EH (cell line): Measurements from ENCODE around the gene PROSER2.
A peak's percentile ranks its signal among the peaks of the same experiment; 100 is the strongest.
"Not testable (repeated sequence)": the region's sequence is repeated elsewhere in the genome, so short reads cannot be mapped to it uniquely, and the experiment has no call there.

Source experiments
- DNase-seq: peaks from one replicate; pipeline ENCODE4 v3.0.0-alpha.2; 2015; ENCODE audit warnings: low read depth

The PROSER2 gene

DNA sequence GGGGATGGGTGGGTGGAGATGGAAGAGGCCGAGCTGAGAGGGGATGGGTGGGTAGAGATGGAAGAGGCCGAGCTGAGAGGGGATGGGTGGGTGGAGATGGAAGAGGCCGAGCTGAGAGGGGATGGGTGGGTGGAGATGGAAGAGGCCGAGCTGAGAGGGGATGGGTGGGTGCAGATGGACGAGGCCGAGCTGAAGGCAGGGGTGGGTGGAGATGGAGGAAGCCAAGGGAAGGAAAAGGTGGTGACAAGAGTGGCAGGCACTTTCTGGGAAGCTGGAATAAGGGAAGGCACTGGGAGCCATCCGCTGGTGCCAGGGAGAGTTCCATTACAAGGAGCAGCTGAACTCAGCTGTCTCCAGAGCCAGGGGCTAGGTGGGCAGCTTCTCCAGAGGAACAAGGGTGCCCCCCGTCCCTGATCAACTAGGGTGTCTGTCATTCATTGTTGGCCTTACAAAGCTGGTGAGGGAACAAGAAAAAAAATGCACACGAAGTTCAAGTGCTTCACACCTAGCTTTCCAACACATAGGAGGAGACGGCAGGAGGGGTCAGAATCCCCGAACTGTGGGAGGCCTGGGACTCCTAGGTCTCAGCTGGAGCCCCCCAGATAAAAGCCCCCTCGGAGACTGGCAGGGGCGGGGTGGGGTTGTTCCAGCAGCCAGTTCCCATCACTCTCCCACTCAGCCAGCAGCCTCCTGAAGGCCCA lies 62.4 kb downstream of the PROSER2 start:
- no peak for DNase-seq

DNA sequence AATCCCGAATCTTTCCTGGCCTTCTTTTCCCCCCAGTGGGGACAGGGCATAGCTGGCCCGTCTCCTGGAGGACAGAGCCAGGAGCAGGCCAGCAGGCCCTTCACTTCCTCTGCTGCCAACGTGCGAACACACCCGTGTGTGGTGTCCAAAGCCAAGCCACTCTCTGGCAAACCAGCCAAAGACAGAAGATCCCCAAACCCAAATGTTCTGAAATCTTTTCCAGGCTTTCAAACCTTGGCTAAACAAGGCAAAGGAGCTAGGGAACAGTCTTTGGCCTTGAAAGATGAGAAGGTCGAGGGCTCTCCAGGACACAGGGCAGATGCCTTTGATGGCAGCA lies 63.0 kb downstream of the PROSER2 start:
- DNase-seq = no peak

DNA sequence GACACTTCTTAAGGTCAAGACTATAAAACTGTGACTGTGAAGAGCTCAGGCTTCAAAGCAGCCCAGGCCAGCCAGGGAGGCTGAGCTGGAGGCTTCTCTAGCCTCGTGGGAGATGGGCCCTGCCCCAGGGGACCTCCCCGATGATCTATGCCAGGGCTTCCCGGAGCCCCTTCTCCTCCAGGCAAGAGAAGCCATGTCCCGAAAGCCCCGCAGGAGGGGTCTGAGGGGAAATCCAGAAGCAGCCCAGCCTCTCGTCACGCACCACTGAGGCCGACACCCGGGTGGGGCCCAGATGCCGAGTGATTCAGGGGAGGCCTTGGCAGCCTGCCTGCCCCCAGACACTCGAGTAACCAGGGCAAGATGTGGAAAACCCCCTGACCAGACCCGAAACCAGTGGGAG lies 63.7 kb downstream of the PROSER2 start:
- no peak for DNase-seq

DNA sequence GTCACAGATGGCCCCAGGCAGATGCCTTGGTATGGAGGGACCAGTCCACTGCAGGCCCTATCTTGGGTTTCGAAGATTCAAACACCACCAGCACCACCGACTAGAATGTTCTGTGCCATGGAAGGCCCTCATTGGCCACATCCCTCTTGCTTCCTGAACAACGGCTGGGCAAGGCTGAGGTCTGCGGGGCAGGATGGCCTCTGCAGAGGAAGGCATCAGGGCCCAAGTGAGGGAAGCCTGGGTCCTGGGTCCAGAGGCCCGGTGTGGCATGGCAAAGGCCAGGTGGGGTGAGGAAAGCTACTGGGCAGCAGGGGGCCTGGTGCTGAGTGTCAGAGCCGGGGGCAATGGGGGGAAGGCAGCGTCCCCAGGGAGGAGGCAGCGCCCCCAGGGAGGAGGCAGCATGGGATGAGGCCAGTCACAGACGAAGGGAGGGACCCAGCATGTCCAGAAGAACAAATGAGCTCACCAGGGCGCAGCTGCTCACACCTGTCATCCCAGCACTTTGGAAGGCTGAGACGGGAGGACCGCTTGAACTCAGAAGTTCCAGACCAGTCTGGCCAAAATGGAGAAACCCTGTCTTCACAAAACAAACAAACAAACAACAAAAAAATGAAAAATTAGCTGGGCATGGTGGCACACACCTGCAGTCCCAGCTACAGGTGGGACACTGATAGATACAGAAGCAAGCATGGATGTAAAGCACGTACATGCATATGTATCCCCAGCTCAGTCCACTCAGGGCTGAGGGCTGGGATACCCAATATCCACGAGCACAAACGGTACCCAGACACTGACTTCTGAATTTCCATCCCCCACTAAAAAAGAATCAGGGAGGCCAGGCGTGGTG lies 64.4 kb downstream of the PROSER2 start:
- DNase-seq = no peak

DNA sequence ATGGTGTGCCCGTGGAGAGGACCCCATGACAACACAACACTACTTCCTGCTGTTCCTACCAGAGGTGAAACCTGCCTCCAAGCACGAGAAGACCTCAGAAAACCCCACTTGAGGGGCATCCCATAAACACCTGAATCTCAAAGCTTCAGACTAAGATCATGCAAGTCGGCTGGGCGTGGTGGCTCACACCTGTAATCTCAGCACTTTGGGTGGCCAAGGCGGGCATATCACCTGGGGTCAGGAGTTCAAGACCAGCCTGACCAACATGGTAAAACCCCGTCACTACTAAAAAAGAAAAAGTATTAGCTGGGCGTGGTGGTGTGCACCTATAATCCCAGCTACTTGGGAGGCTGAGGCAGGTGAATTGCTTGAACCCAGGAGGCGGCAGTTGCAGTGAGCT lies 66.1 kb downstream of the PROSER2 start:
- DNase-seq = not testable (repeated sequence)

DNA sequence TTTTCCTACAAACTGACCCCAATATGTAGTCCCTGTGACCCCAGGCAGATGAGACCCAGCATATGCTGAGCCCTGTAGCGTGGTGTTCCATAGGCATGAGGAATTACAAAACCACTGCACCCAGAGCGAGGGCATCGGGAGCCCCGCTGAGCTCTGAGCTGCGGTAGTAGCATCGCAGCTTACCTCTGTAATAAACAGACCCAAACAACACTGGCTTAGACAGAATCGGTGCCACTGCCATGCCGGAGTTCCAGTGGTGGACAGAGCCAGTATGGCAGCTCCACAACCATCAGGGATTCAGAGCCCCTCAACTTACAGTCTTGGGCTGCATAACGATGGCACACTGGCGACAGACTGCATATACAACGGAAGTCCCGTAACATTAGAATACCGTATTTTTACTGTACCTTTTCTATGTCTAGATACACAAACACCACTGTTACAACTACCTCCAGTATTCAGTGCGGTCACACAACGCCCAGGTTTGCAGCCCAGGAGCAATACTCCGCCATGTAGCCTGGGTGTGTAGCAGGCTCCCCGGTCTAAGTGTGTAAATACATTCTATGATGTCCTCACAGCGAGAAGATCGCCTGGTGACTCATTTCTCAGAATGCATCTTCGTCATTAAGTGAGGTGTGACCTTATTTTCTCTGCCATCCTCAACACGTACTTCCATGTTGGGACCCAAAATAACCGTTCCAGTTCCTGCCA lies 68.8 kb downstream of the PROSER2 start:
- no peak for DNase-seq

DNA sequence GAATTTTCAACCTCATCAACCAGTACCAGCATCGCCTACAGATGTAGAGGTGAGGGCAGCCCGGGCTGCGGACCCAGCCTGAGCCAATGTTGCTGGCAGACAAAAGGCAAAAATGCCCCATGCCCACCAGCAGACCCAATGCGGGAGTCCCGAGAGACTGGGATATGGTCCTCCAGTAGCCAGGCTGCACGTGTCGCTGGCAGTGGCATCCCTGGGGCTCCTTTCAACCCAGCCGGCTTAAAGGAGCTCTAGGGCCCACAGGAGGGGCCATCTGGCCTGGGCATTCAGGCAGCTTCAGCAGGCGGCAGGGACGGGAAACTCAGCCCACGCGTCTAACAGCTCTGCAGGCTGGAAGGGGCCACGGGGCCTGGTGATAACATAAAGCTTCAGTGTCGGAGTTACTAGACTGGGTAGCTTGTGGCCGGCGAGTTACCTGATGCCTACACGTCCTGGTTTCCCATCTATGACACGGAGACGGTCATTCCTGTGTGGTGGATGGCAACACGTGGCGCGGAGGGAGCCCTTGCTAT lies 70.7 kb downstream of the PROSER2 start:
- DNase-seq = no peak

DNA sequence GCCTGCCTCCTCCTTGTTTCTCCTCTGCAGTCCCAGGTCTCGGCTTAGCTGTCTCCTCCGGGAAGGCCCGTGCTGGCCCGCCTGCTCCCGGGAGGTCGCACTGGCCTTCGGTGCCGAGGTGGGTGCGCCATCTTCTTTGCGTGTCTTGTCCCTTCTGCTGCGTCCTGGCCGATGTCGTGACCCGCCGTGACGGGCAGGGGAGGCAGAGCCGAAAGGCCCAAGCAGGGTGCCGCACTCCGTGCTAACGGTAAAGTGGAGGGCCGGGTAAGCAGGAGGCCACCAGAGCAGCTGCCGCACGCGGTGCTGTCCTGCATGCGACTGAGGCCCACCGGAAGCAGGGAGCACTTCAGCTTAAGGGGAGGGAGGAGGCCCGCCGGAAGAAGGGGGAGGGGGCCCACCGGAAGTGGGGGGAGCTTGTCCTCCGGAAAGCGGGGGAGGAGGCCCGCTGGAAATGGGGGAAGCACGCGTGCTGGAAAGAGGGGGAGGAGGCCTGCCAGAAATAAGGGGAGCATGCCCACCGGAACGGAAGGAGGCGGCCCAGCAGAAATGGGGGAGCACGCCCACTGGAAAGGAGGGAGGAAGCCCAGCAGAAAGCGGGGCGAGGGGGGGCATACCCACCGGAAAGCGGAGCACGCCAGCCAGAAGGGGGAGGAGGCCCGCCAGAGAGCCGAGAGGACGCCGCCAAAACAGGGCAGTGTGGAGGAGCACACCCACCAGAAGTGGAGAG lies 71.4 kb downstream of the PROSER2 start:
- DNase-seq = no peak

DNA sequence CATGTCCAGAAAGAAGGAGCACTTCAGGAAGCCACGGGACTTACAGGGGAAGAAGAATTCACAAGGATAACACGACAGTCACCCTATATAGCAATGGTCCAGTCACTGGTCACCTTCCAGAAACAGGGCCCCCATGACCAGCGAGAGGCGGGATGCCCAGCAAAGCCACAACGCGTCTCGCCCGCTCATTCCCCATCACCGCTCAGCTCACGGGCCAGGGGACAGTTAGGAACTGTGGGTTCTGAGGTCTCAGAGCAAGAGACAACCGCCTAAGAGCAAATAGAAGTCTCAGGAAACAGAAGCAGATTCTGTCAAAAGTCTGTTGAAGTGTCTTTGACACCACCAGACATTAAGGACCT lies 71.9 kb downstream of the PROSER2 start:
- DNase-seq = no peak

DNA sequence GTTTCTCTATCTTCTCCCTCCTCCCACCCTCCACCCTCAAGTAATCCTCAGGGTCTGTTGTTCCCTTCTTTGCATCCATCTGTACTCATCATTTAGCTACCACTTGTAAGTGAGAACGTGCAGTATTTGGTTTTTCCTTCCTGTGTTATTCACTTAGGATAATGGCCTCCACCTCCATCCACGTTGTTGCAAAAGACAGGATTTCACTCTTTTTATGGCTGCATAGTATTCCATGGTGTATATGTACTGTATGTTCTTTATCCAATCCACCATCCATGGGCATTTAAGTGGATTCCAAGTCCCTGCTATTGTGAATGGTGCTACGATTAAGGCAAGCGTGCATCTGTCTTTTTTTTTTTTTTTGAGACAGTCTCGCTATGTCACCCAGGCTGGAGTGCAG lies 72.4 kb downstream of the PROSER2 start:
- DNase-seq = no peak

DNA sequence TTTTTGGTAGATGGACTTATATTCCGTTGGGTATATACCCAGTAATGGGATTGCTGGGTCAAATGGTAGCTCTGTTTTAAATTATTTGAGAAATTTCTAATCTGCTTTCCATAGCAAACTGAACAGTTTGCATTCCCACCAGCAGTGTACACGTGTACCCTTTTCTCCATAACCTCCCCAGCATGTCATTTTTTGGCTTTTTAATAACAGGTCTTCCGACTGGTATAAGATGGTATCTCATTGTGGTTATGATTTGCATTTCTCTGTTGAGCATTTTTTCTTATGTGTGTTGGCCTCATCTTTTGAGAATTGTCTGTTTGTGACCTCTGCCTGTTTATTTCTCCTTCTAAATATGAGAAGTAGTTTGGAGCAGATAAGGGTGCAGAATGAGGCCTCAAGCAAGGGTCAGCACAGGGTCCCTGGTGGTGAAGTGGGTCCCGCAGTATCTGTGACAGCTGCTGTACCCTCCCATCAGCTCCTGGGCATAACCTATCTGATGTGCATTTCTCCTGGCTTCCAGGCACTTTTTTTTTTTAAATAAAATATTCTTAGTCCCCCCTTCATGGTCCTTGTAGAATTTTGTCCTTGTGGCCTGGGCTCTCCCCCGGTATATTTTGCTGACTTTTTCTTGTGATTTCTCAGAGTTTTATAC lies 73.5 kb downstream of the PROSER2 start:
- no peak for DNase-seq

DNA sequence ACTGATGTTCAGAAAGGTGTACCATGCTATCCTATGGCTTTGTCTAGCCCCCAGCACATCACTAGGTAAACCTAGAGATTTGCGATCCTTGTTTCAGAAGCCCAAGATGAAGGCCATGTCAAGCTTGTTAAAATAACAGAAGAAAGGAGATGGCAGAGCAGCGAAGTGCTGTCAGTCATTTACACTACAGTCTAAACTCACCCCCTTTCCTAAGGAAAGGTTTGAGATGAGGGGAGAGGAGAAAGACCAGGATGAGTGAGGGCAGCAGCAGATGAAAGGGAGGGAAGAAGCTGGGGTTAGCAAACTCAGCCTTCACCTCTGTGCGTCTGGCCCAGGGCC lies 74.8 kb downstream of the PROSER2 start:
- DNase-seq = no peak

DNA sequence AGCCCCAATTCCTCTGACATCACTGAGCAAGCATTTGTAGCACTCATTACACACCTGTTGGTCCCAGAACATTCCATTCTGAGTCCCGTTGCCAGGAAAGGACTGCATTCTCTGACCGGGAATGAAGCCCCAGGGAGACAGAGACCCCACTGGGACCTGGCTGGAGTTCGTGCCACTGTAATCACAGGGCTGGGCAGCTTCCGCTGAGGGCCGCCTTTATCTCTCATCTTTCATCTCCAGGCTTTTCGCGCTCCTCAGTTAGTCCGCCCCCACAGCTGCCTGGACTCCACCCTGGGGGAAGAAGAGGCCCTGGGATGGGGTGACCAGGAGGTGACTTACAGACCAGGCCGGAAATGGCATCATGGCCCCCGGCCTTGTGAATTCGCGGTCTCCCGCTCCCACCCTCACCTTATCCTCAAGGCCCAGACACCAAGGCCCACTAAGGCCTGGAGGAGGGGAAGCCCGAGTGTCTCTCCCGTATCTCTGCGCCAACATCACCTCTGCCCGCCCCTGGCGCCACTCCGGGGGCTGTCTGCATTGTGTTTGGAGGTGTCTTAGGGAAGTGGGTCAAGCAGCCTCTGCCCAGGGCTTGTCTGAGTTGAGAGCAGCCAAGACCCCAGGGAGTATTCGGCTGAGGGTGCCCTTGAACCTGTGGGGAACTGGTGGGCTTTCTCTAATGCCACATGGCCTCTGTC lies 75.4 kb downstream of the PROSER2 start:
- DNase-seq = no peak

DNA sequence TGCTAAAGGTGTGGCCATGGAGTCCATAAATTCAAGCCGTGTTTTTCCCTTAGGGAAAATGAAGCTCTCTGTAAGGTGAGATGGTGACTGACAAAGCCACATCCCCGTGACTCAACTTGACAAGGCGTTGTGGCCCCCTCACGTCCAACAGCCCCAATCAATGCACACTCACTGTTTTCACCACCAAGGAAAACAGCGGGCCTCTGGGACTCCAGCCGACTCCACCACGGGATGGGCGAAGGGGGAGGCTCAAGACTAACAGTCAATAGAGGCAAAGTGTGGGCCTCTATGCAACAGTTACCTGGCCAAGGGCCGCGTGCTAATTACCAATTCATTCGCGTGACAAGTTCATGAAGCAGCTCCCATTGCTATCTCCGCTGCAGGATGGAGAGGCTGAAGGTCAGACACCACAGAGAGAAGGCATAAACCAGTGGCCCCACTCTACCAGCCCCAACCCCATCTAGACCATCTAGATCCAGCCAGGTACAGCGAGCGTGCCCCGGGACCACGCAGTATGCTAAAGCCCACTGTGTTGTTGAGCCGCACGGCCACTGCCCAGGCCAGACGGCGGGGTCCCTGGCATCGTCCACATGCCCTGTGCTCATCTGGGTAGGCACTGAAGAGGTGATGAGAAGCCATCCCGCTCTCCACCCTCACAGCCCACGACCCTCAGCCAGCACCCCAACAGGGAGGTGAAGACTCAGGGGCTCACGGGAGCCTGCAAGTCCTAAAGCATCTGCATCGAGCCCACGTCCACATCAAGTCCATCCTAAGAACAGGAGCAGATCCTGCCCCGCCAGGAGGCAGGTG lies 76.1 kb downstream of the PROSER2 start:
- DNase-seq = no peak

DNA sequence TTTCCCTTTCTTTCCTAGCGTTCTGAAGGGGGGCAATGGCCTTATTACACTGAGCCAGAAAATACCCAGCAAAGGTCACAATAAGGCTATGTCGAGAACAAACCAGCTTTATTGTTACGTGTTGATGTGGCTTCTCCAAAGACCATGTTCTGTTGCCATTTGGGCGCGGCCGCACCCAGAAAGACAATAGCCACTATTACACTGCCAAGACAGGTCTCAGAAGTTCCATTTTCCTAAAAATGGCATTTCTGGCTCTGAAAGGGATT lies 77.8 kb downstream of the PROSER2 start:
- no peak for DNase-seq

DNA sequence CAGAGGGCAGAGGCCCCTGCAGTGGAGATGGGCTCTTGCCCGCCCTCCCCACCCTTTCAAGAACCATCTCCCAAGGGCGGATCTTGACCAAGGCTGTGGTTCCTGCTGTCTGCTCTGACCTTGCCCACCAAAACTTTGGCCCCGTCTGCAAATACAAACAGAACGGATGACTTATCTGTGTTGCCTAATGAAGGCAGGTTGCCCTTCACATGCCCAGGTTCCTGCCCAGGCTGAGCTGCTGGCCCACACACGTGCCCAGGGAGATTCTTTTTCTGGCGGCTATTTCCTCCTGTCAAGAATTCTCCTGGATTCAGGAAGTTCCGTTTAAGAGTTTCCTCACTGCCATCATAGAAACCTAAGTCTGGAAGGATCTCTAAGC lies 78.3 kb downstream of the PROSER2 start:
- no peak for DNase-seq

DNA sequence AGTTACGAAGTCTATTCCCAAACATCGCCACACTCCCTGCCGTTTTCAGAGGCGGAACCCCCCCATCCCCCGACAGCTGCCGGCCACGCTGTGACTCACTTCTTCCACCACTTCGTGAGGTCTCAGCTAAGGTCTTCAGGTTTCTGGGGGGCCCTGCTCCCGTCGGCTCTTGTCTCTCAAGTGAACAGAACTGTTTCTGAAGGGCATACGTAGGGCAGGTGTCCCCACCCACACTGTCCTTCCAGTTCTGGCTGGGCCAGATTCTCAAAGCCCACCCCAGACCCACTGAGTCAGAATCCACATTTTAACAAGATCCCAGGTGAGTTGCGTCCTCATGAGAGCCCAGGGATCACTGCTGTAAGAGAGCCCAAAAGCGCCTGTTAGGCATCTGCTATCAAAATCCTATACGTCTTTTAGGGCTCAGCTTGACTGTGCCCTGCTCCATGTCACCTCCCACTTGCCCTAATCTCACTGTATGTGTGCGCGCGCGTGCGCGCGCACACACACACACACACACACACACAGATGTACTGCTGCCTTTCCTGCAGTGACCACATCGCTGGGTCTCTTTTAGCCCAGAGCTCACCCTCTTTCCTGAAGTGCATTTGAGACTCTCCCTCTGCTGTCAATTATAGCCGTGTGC lies 78.8 kb downstream of the PROSER2 start:
- DNase-seq = peak; percentile 17

DNA sequence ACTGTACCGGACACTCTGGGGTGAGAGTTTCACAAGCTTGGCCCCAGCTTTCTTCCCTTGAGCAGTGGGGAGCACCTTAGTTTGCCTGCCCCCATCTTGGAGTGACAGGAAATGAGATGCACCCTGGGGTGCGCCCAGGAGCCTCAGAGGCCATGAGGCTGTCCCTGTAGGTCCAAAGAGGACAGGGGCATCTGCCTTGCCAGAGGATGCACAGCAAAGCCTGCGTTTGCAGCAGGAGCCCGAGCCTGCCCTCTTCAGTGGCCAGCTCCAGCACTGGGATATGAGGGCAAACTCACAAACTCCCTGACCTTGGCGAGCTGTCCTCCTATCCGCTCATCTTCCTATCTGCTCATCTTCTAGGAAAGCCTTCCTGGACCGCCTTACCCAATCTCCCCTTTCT lies 79.5 kb downstream of the PROSER2 start:
- DNase-seq = no peak

DNA sequence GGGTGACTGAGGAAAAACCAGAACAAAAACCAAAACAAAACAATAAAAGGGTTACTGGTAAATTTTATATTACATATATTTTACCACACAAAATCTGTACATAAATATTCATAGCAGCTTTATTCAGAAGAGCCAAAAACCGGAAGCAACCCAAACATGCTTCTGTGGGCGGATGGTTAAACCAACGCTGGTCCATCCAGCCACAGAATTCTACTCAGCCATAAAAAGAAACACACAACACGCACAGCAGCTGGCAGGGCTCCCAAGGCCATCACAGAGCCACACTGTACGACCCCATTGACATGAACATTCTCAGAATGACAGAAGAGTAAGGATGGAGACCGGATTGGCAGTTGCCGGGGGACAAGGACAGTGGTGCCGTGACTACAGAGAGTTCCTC lies 83.6 kb downstream of the PROSER2 start:
- no peak for DNase-seq

DNA sequence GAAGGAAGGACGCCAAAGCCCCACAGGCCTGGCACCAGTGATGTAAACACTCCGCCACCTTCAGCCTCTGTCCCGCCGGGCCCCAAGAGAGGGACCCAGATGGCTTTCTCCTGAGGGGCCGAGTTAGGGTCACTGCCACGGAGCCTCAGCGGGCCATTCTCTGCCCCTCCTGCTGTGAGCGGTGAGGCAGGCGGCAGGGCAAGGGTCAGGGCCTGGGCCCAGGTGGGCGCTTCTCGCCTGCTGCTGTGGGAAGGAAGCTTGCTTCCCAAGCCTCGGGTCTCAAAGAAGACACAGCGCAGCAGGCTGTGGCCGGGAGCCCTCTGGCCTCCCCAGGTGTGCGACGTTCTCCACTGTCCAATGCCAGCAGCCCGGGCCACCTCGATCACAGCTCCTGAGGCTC lies 84.8 kb downstream of the PROSER2 start:
- DNase-seq = no peak
